ENCODE data around the gene CCDC32. TPM values are rescaled to one million over a fixed set of nuclear protein-coding genes. Genes with fewer than 3 reads are reported as not detected.

The CCDC32 gene
- total RNA-seq, 1 donor = 16.3 TPM

DNA sequence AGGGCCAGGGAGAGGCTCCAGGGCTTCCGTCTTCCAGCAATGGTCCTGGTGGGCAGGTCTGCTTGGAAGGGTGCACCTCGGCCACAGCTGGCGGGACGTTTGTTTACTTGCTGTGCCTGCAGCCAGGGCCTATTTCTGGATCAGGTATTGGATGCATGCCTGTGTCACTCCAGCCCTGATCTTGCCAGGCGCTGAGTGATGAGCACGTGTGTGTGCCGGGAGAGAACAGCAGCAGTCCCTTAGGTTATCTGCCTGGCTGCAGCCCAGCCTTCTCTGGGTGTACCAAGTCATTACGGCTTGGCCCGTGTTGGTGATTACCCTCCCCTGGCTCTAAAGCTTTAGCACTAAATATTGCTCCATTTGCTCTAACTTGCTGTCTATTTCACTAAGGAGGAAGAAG lies 14.9 kb downstream of the CCDC32 start:
- Histone ChIP-seq H4K20me1 (ENCODE audit: insufficient read depth, low read length) (no peaks in the 10 kb centered on the region), H3K27ac (ENCODE audit: low read depth, low read length) (no peak overlapping the region), H2AFZ (ENCODE audit: low read length) (no peak overlapping the region), H3K4me3 (ENCODE audit: insufficient read depth, low read length) (no peak overlapping the region), H3K4me2 (ENCODE audit: insufficient read depth, low read length) (no peak overlapping the region), H3K36me3 (ENCODE audit: insufficient read depth, low read length) (peaks cover 21% of the 10 kb centered on the region), H3K4me1 (ENCODE audit: insufficient read depth, low read length) (no peaks in the 10 kb centered on the region), H3K9me3 (ENCODE audit: low read depth, low read length) (no peaks in the 10 kb centered on the region), H3K79me2 (ENCODE audit: insufficient read depth, low read length) (no peaks in the 10 kb centered on the region), H3K27me3 (ENCODE audit: insufficient read depth, low read length) (no peaks in the 10 kb centered on the region)
- TF ChIP-seq, protein P1, sequence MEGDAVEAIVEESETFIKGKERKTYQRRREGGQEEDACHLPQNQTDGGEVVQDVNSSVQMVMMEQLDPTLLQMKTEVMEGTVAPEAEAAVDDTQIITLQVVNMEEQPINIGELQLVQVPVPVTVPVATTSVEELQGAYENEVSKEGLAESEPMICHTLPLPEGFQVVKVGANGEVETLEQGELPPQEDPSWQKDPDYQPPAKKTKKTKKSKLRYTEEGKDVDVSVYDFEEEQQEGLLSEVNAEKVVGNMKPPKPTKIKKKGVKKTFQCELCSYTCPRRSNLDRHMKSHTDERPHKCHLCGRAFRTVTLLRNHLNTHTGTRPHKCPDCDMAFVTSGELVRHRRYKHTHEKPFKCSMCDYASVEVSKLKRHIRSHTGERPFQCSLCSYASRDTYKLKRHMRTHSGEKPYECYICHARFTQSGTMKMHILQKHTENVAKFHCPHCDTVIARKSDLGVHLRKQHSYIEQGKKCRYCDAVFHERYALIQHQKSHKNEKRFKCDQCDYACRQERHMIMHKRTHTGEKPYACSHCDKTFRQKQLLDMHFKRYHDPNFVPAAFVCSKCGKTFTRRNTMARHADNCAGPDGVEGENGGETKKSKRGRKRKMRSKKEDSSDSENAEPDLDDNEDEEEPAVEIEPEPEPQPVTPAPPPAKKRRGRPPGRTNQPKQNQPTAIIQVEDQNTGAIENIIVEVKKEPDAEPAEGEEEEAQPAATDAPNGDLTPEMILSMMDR (IDR thresholded peaks at IDR 0.05; ENCODE audit: extremely low read depth, low read depth, low read length) = no peak
- no peak for DNase-seq (ENCODE audit: insufficient read length, low spot score, missing footprints)

DNA sequence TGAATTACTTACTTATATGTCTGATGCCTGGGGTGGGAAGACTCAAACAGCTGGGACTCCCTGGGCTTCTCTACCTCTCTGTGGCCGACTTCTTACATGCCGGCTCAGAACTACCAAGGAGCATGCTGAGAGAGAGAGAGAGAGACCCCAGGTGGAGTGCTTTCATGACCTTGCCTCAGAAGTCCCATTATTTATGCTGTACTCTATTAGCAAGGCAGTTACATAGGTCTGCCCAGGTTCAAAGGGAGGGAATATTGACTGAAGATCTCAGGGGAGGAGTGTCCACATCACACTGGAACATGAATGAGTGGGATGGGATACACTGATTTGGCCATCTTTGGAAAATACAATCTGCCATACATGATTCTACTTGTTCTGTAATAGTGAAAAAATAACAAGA lies 16.2 kb downstream of the CCDC32 start:
- H3K27ac ChIP-seq (ENCODE audit: low read depth, low read length) = no peak overlapping the region
- H3K27me3 ChIP-seq (ENCODE audit: insufficient read depth, low read length) = no peaks in the 10 kb centered on the region
- no peaks in the 10 kb centered on the region for H3K9me3 ChIP-seq (ENCODE audit: low read depth, low read length)
- H3K79me2 ChIP-seq (ENCODE audit: insufficient read depth, low read length) = no peaks in the 10 kb centered on the region
- H3K36me3 ChIP-seq (ENCODE audit: insufficient read depth, low read length) = peaks cover 17% of the 10 kb centered on the region
- no peak overlapping the region for H3K4me3 ChIP-seq (ENCODE audit: insufficient read depth, low read length)
- no peak overlapping the region for H3K4me2 ChIP-seq (ENCODE audit: insufficient read depth, low read length)
- DNase-seq (ENCODE audit: insufficient read length, low spot score, missing footprints) = no peak
- H4K20me1 ChIP-seq (ENCODE audit: insufficient read depth, low read length) = no peaks in the 10 kb centered on the region
- TF ChIP-seq, protein P1 (IDR thresholded peaks at IDR 0.05; ENCODE audit: extremely low read depth, low read depth, low read length) = no peak
- no peaks in the 10 kb centered on the region for H3K4me1 ChIP-seq (ENCODE audit: insufficient read depth, low read length)
- H2AFZ ChIP-seq (ENCODE audit: low read length) = no peak overlapping the region

DNA sequence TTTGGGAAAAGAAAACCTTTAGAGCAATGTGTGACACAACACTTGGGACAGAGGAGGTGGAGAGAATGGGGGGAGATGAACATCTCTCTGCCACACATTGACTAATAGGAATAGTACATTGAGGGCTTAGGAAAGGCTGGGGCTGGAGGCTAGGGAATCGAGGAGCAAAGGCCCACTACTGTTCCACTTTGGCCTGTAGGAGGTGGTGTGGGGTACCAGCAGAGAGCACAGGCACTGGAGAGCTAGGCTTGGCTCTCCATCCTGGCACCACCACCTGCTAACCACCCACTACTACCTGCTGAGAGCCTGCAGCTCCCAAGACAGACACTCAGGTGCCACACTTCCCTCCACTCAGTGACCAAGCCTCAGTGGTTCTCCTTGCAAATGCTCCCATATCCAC lies 19.4 kb downstream of the CCDC32 start:
- Histone ChIP-seq H3K36me3 (ENCODE audit: insufficient read depth, low read length) (peaks cover 9% of the 10 kb centered on the region), H3K27me3 (ENCODE audit: insufficient read depth, low read length) (no peaks in the 10 kb centered on the region), H3K4me2 (ENCODE audit: insufficient read depth, low read length) (no peak overlapping the region), H3K79me2 (ENCODE audit: insufficient read depth, low read length) (no peaks in the 10 kb centered on the region), H4K20me1 (ENCODE audit: insufficient read depth, low read length) (no peaks in the 10 kb centered on the region), H3K4me3 (ENCODE audit: insufficient read depth, low read length) (no peak overlapping the region), H3K27ac (ENCODE audit: low read depth, low read length) (no peak overlapping the region), H2AFZ (ENCODE audit: low read length) (no peak overlapping the region), H3K9me3 (ENCODE audit: low read depth, low read length) (no peaks in the 10 kb centered on the region), H3K4me1 (ENCODE audit: insufficient read depth, low read length) (no peaks in the 10 kb centered on the region)
- TF ChIP-seq, protein P1 (IDR thresholded peaks at IDR 0.05; ENCODE audit: extremely low read depth, low read depth, low read length) = no peak
- DNase-seq (ENCODE audit: insufficient read length, low spot score, missing footprints) = no peak

DNA sequence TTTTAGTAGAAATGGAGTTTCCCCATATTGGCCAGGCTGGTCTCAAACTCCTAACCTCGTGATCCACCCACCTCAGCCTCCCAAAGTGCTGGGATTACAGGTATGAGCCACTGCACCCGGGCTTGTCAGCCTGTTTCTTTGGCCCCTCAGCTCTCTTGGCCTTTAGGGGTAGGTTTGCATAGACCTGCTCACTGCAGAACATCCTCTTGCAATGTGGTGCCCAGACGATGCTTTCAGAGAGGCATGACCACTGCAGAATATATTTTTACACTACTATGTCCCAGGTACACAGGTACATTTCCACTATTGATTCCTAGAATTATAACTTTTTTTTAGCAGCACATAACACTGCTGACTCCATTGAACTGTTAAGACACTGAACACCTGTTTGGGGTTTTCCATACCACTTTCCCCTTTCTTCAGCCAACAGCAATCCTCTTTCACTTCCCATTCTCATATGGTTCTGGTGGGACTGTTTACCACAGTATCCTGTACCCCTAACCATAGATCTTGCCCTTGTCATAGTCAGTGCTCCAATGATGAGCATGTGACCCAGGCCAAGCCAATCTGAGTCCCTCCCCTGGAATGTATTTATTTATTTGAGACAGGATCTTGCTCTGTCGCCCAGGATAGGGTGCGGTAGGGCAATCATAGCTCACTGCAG lies 21.1 kb downstream of the CCDC32 start:
- H3K79me2 ChIP-seq (ENCODE audit: insufficient read depth, low read length) = no peaks in the 10 kb centered on the region
- peaks cover 5% of the 10 kb centered on the region for H3K36me3 ChIP-seq (ENCODE audit: insufficient read depth, low read length)

More for the DNA sequence above, 21.1 kb downstream of the CCDC32 start:
- Histone ChIP-seq H3K27ac (ENCODE audit: low read depth, low read length) (no peak overlapping the region), H3K9me3 (ENCODE audit: low read depth, low read length) (no peaks in the 10 kb centered on the region), H3K4me1 (ENCODE audit: insufficient read depth, low read length) (no peaks in the 10 kb centered on the region), H3K4me2 (ENCODE audit: insufficient read depth, low read length) (no peak overlapping the region), H4K20me1 (ENCODE audit: insufficient read depth, low read length) (no peaks in the 10 kb centered on the region), H3K27me3 (ENCODE audit: insufficient read depth, low read length) (no peaks in the 10 kb centered on the region), H2AFZ (ENCODE audit: low read length) (no peak overlapping the region), H3K4me3 (ENCODE audit: insufficient read depth, low read length) (no peak overlapping the region)
- TF ChIP-seq, protein P1 (IDR thresholded peaks at IDR 0.05; ENCODE audit: extremely low read depth, low read depth, low read length) = no peak
- DNase-seq (ENCODE audit: insufficient read length, low spot score, missing footprints) = no peak
